T-cell (primary cell): Measurements from ENCODE around the gene BPIFB2. TPM values are rescaled to one million over a fixed set of nuclear protein-coding genes. Genes with fewer than 3 reads are reported as not detected.
"Not testable (repeated sequence)": the region's sequence is repeated elsewhere in the genome, so short reads cannot be mapped to it uniquely, and the experiment has no call there.

Experiments used
- ATAC-seq, 4 experiments: fragments of 200-7000 bp in 3 of 4; fragments of 150-1000 bp in 1 of 4; cut with Tn5 transposase; replicated peaks in 1 of 4; 1 replicate in 3 of 4; 2 replicates in 1 of 4; pipeline ENCODE4 v1.10.0; 2021; ENCODE audit warnings: moderate library complexity in 3 of 4, mild to moderate bottlenecking in 2 of 4, moderate number of reproducible peaks in 1 of 4
- CTCF ChIA-PET, 2 donors: fragments of 300-600 bp; sonication (Branson Sonifier 250); formaldehyde crosslinking; loops; one replicate each; lab custom pipeline; 2022; ENCODE audit warnings: antibody characterized with exemption in 2 of 2; lab: Charles Lee
- POLR2A ChIA-PET, 2 donors: fragments of 300-600 bp; sonication (Branson Sonifier 250); formaldehyde crosslinking; loops; one replicate each; lab custom pipeline; 2022; ENCODE audit warnings: antibody characterized with exemption in 2 of 2; lab: Charles Lee
- DNase-seq, 35 experiments: peaks; one replicate each; pipeline versions ENCODE4 v3.0.0 to v3.0.0-alpha.2; 2013 to 2023
- H3K27ac ChIP-seq: one replicate; pipeline ENCODE4 v1.5.1; 2013; ENCODE audit warnings: low read length
- H3K27me3 ChIP-seq, 2 experiments: replicated peaks in 1 of 2; 1 replicate in 1 of 2; 2 replicates in 1 of 2; pipeline versions ENCODE4 v1.6.1 to v1.7.0; 2013; ENCODE audit warnings: low read length in 1 of 2, mixed read lengths in 1 of 2; ENCODE audit not compliant: control insufficient read depth in 2 of 2, insufficient read depth in 2 of 2; ENCODE audit errors: extremely low read depth in 1 of 2
- H3K36me3 ChIP-seq, 2 donors: 1 replicate in 1 of 2; 2 replicates in 1 of 2; pipeline versions ENCODE4 v1.6.1 to v1.7.0; 2013; ENCODE audit warnings: low read length in 1 of 2; ENCODE audit not compliant: control insufficient read depth in 2 of 2, insufficient read depth in 1 of 2; ENCODE audit errors: extremely low read depth in 1 of 2
- H3K4me1 ChIP-seq, 2 experiments: 1 replicate in 1 of 2; 2 replicates in 1 of 2; pipeline versions ENCODE4 v1.6.1 to v1.7.0; 2013; ENCODE audit warnings: low read length in 2 of 2, mixed read lengths in 1 of 2; ENCODE audit not compliant: insufficient read depth in 2 of 2, control insufficient read depth in 1 of 2; ENCODE audit errors: extremely low read depth in 1 of 2
- H3K4me3 ChIP-seq, 2 donors: 1 replicate in 1 of 2; 2 replicates in 1 of 2; pipeline versions ENCODE4 v1.5.1 to v1.7.0; 2013; ENCODE audit warnings: mild to moderate bottlenecking in 2 of 2, low read length in 1 of 2, moderate library complexity in 1 of 2; ENCODE audit not compliant: control insufficient read depth in 1 of 2; ENCODE audit errors: extremely low read depth in 1 of 2
- H3K9me3 ChIP-seq: 2 replicates; pipeline ENCODE4 v1.7.0; 2013
- H3K27ac Mint-ChIP-seq, 2 donors: one replicate each; pipeline ENCODE4 v1.8.0; 2020 to 2021; ENCODE audit warnings: mild to moderate bottlenecking in 2 of 2, mixed read lengths in 2 of 2
- H3K27me3 Mint-ChIP-seq, 2 donors: one replicate each; pipeline ENCODE4 v1.8.0; 2021 to 2022; ENCODE audit warnings: mixed read lengths in 2 of 2
- H3K36me3 Mint-ChIP-seq: one replicate; pipeline ENCODE4 v1.8.0; 2021; ENCODE audit warnings: mixed read lengths
- H3K4me1 Mint-ChIP-seq, 3 donors: one replicate each; pipeline ENCODE4 v1.8.0; 2020 to 2022; ENCODE audit warnings: mixed read lengths in 3 of 3, mild to moderate bottlenecking in 1 of 3
- H3K4me3 Mint-ChIP-seq, 3 donors: one replicate each; pipeline ENCODE4 v1.8.0; 2020 to 2022; ENCODE audit warnings: mild to moderate bottlenecking in 3 of 3, mixed read lengths in 3 of 3, moderate library complexity in 3 of 3
- H3K9me3 Mint-ChIP-seq, 3 donors: one replicate each; pipeline ENCODE4 v1.8.0; 2020 to 2022; ENCODE audit warnings: mixed read lengths in 3 of 3
- WGBS: methylation state at CpG from one replicate; pipeline ENCODE4 v1.1.5; 2013; ENCODE audit warnings: missing lambda C conversion rate; ENCODE audit not compliant: insufficient coverage; 5-methylcytosine and 5-hydroxymethylcytosine counted together
- total RNA-seq, 35 experiments: library from RNA in 6 of 35; stranded (reverse) in 6 of 35; fragments of 120-200 nt in 1 of 35; gene quantifications; one replicate each; pipeline versions ENCODE4 v1.2.1 to v1.2.4 and lab custom pipeline; 2013 to 2026

The BPIFB2 gene
- total RNA-seq, 5 donors from 2014 or later (not counting 1 experiment from before 2014, with no cell fraction given) = 0.16 to 0.29 (median 0.22) TPM; not detected in 2

- no peak overlapping the region for H3K27ac ChIP-seq
- H3K4me3 ChIP-seq = no peak overlapping the region
- ChIA-PET POLR2A (no interaction called here), CTCF (no interaction called here)
- no peaks in the 10 kb centered on the region for H3K27me3 ChIP-seq
- H3K36me3 Mint-ChIP-seq = peaks cover 3% of the 10 kb centered on the region
- 83% methylated on average over 2 of the region's 5 CpGs for WGBS
- no peaks in the 10 kb centered on the region for H3K9me3 ChIP-seq
- peaks cover 34 to 49% of the 10 kb centered on the region in 2 experiments for H3K4me1 ChIP-seq
- H3K9me3 Mint-ChIP-seq = peaks cover 3 to 12% (median 5%) of the 10 kb centered on the region in 3 donors
- H3K4me3 Mint-ChIP-seq = no peak overlapping the region
- peak overlapping the region in 1 of 2 donors; percentile 75 for H3K27ac Mint-ChIP-seq
- no peak for DNase-seq
- H3K4me1 Mint-ChIP-seq = peaks cover 35 to 65% (median 60%) of the 10 kb centered on the region in 3 donors
- ATAC-seq = no peak
- H3K27me3 Mint-ChIP-seq = no peaks in the 10 kb centered on the region
- H3K36me3 ChIP-seq = no peaks in the 10 kb centered on the region
Observed at GRCh38 chr20:32962053-32962452, 45.5 kb upstream of the BPIFB2 start.

GRCh38 chr20:32962646-32963045, 44.9 kb upstream of the BPIFB2 start:
- DNase-seq, H3K36me3 Mint-ChIP-seq, H3K4me3 ChIP-seq, H3K9me3 ChIP-seq, CTCF ChIA-PET, ATAC-seq, H3K4me3 Mint-ChIP-seq, H3K9me3 Mint-ChIP-seq, H3K27ac ChIP-seq, H3K36me3 ChIP-seq, H3K27me3 Mint-ChIP-seq, H3K27me3 ChIP-seq: not testable (repeated sequence)
- POLR2A ChIA-PET = interaction anchor here in 1 of 2 donors (0.8 kb wide), 1 partner anchor 11 kb away, joined by 4 read pairs; no protein-coding TSS in a partner anchor
- Mint-ChIP-seq H3K4me1 (peaks cover 35 to 71% (median 66%) of the 10 kb centered on the region in 3 donors), H3K27ac (peak overlapping the region in 1 of 2 donors; percentile 55)
- peaks cover 40 to 55% of the 10 kb centered on the region in 2 experiments for H3K4me1 ChIP-seq
- WGBS = 95% methylated on average over 9 of the region's 11 CpGs

GRCh38 chr20:32963176-32963575, 44.3 kb upstream of the BPIFB2 start:
- Mint-ChIP-seq H3K4me3 (peak overlapping the region in 1 of 3 donors; percentile 43), H3K4me1 (peaks cover 35 to 76% (median 72%) of the 10 kb centered on the region in 3 donors)
- POLR2A ChIA-PET = interaction anchor here in 1 of 2 donors (0.8 kb wide), 1 partner anchor 11 kb away, joined by 4 read pairs; no protein-coding TSS in a partner anchor

GRCh38 chr20:32964575-32964974, 42.9 kb upstream of the BPIFB2 start:
- H3K9me3 ChIP-seq = no peaks in the 10 kb centered on the region
- POLR2A ChIA-PET = no interaction called here
- Mint-ChIP-seq H3K4me3 (no peak overlapping the region), H3K4me1 (peaks cover 31 to 84% (median 78%) of the 10 kb centered on the region in 3 donors), H3K9me3 (no peaks in the 10 kb centered on the region), H3K27ac (peak overlapping the region in 1 of 2 donors; percentile 39), H3K27me3 (no peaks in the 10 kb centered on the region), H3K36me3 (no peaks in the 10 kb centered on the region)
- H3K27ac ChIP-seq = no peak overlapping the region
- WGBS = 92% methylated on average over 4 of the region's 6 CpGs
- peak in 2 of 35 experiments; percentile 3 for DNase-seq
- no peak for ATAC-seq
- no peak overlapping the region for H3K4me3 ChIP-seq
- H3K27me3 ChIP-seq = no peaks in the 10 kb centered on the region
- H3K4me1 ChIP-seq = peaks cover 58 to 75% of the 10 kb centered on the region in 2 experiments
- CTCF ChIA-PET = no interaction called here
- no peaks in the 10 kb centered on the region for H3K36me3 ChIP-seq

More at GRCh38 chr20:32963176-32963575, 44.3 kb upstream of the BPIFB2 start:
- no peaks in the 10 kb centered on the region for H3K9me3 ChIP-seq
- 67% methylated on average over 2 of the region's 5 CpGs for WGBS
- no peaks in the 10 kb centered on the region for H3K27me3 ChIP-seq
- peaks cover 45 to 61% of the 10 kb centered on the region in 2 experiments for H3K4me1 ChIP-seq
- Mint-ChIP-seq H3K27me3 (no peaks in the 10 kb centered on the region), H3K36me3 (no peaks in the 10 kb centered on the region), H3K27ac (peak overlapping the region in 1 of 2 donors; percentile 55), H3K9me3 (peaks cover 0 to 2% (median 0%) of the 10 kb centered on the region in 3 donors)
- H3K27ac ChIP-seq = no peak overlapping the region
- ATAC-seq (no peak), DNase-seq (peak in 2 of 35 experiments; percentile 3 to 9)
- no peak overlapping the region for H3K4me3 ChIP-seq
- no peaks in the 10 kb centered on the region for H3K36me3 ChIP-seq
- CTCF ChIA-PET = no interaction called here

GRCh38 chr20:32965115-32965514, 42.4 kb upstream of the BPIFB2 start:
- CTCF ChIA-PET = no interaction called here
- DNase-seq (peak in 2 of 35 experiments; percentile 2 to 11), ATAC-seq (no peak)
- Histone ChIP-seq H3K9me3 (no peaks in the 10 kb centered on the region), H3K4me3 (peak overlapping the region; percentile 7 to 10), H3K36me3 (no peaks in the 10 kb centered on the region), H3K27ac (peak overlapping the region; percentile 98), H3K27me3 (no peaks in the 10 kb centered on the region), H3K4me1 (peaks cover 63 to 80% of the 10 kb centered on the region in 2 experiments)
- H3K9me3 Mint-ChIP-seq = no peaks in the 10 kb centered on the region
- H3K4me1 Mint-ChIP-seq = peaks cover 31 to 89% (median 83%) of the 10 kb centered on the region in 3 donors
- H3K4me3 Mint-ChIP-seq = no peak overlapping the region
- 85% methylated on average over 5 of the region's 8 CpGs for WGBS
- H3K27me3 Mint-ChIP-seq = no peaks in the 10 kb centered on the region
- no peaks in the 10 kb centered on the region for H3K36me3 Mint-ChIP-seq
- POLR2A ChIA-PET = interaction anchor here in 1 of 2 donors (0.5 kb wide), 1 partner anchor 15 kb away, joined by 3 read pairs; no protein-coding TSS in a partner anchor
- no peak overlapping the region for H3K27ac Mint-ChIP-seq

GRCh38 chr20:32965581-32966373, 41.7 kb upstream of the BPIFB2 start:
- H3K36me3 Mint-ChIP-seq = no peaks in the 10 kb centered on the region
- ATAC-seq (peak; percentile 26 to 65 (median 54)), DNase-seq (peak in 33 of 35 experiments; percentile 28 to 76 (median 48))
- Histone ChIP-seq H3K27me3 (no peaks in the 10 kb centered on the region), H3K4me3 (peak overlapping the region; percentile 7 to 54), H3K36me3 (no peaks in the 10 kb centered on the region), H3K4me1 (peaks cover 70 to 87% of the 10 kb centered on the region in 2 experiments), H3K9me3 (no peaks in the 10 kb centered on the region), H3K27ac (peak overlapping the region; percentile 98)
- peaks cover 31 to 96% (median 89%) of the 10 kb centered on the region in 3 donors for H3K4me1 Mint-ChIP-seq
- WGBS = 0% methylated on average over 2 of the region's 12 CpGs
- H3K4me3 Mint-ChIP-seq = no peak overlapping the region
- H3K27me3 Mint-ChIP-seq = no peaks in the 10 kb centered on the region
- ChIA-PET POLR2A (interaction anchor here in 1 of 2 donors (0.5 kb wide), 1 partner anchor 16 kb away, joined by 3 read pairs; no protein-coding TSS in a partner anchor), CTCF (no interaction called here)
- no peaks in the 10 kb centered on the region for H3K9me3 Mint-ChIP-seq
- no peak overlapping the region for H3K27ac Mint-ChIP-seq
